ENCODE data around the gene ALMS1. TPM values are rescaled to one million over a fixed set of nuclear protein-coding genes. Genes with fewer than 3 reads are reported as not detected.
"Not testable (repeated sequence)": the region's sequence is repeated elsewhere in the genome, so short reads cannot be mapped to it uniquely, and the experiment has no call there.

The ALMS1 gene
- total RNA-seq, 1 experiment from 2014 or later = 12.3 TPM

DNA sequence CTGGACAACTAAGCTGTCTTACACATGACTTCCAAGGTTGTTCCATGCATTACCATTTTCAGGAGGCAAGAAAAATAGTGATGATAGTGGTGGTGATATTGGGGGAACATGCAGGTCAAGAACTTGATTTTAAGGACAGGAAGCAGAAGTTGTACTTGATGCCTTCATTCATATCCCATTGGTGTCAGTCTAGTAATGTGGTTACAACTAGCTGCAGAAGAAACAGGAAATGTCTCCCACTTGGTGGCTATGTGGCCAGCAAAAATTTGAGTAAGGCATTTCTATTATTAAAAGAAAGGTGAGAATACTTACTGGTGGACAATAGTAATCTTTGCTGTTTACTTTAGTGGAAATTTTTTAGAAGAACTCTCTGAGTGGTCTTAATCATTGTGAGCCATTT, 103.4 kb downstream of the ALMS1 start:
- no peak for DNase-seq (ENCODE audit: low read depth)

GRCh38 chr2:73494031-73494430, 108.4 kb downstream of the ALMS1 start:
- DNase-seq (ENCODE audit: low read depth) = peak; percentile 91

- no peak for DNase-seq (ENCODE audit: low read depth)
Observed at GRCh38 chr2:73503992-73504570, 118.4 kb downstream of the ALMS1 start.

DNA sequence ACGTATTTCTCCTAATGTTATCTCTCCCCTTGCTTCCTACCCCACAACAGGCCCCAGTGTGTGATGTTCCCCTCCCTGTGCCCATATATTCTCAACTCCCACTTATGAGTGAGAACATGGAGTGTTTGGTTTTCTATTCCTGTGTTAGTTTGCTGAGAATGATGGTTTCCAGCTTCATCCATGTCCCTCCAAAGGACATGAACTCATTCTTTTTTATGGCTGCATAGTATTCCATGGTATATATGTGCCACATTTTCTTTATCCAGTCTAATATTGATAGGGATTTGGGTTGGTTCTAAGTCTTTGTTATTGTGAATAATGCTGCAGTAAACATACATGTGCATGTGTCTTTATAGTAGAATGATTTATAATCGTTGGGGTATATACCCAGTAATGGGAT, 119.2 kb downstream of the ALMS1 start:
- DNase-seq (ENCODE audit: low read depth) = not testable (repeated sequence)

GRCh38 chr2:73510470-73510869, 124.8 kb downstream of the ALMS1 start:
- not testable (repeated sequence) for DNase-seq (ENCODE audit: low read depth)

DNA sequence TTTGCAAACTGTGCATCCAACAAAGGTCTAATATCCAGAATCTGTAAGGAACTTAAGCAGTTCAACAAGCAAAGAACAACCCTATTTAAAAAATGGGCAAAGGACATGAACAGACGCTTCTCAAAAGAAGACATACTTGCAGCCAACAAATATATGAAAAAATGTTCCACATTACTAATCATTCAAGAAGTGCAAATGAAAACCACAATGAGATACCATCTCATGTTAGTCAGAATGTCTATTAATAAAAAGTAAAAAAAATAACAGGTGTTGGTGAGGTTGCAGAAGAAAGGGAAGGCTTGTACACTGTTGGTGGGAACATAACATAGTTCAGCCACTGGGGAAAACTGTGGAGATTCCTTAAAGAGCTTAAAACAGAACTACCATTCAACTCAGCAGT, 130.4 kb downstream of the ALMS1 start:
- peak; percentile 32 for DNase-seq (ENCODE audit: low read depth)

- no peak for DNase-seq (ENCODE audit: low read depth)
Observed at GRCh38 chr2:73528688-73529087, 143.1 kb downstream of the ALMS1 start.

GRCh38 chr2:73530773-73531172, 145.1 kb downstream of the ALMS1 start:
- DNase-seq (ENCODE audit: low read depth) = not testable (repeated sequence)

- DNase-seq (ENCODE audit: low read depth) = no peak
Observed at GRCh38 chr2:73532381-73532780, 146.7 kb downstream of the ALMS1 start.

- no peak for DNase-seq (ENCODE audit: low read depth)
Observed at GRCh38 chr2:73536133-73536840, 150.7 kb downstream of the ALMS1 start.

DNA sequence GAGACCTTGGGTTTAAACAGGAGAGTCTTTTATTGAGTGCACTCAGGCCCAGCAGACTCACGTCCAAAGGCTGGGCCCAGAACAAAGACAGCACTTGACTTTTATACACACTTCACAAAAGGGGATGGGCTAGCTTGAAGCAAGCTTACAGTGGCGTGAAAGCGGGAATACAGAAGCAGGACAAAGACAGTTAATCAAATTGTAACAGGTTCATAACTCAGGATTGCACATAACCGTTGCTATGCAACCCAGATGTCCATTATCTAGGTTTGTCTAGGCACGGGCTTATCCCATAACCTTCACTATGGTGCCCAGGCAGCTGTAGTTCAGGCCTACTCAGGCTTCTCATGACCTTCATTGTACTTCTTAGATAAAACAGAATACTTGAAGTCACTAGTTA, 175.2 kb downstream of the ALMS1 start:
- not testable (repeated sequence) for DNase-seq (ENCODE audit: low read depth)

- DNase-seq (ENCODE audit: low read depth) = no peak
Observed at GRCh38 chr2:73561422-73561821, 175.8 kb downstream of the ALMS1 start.

- DNase-seq (ENCODE audit: low read depth) = no peak
Observed at GRCh38 chr2:73564986-73565385, 179.3 kb downstream of the ALMS1 start.

DNA sequence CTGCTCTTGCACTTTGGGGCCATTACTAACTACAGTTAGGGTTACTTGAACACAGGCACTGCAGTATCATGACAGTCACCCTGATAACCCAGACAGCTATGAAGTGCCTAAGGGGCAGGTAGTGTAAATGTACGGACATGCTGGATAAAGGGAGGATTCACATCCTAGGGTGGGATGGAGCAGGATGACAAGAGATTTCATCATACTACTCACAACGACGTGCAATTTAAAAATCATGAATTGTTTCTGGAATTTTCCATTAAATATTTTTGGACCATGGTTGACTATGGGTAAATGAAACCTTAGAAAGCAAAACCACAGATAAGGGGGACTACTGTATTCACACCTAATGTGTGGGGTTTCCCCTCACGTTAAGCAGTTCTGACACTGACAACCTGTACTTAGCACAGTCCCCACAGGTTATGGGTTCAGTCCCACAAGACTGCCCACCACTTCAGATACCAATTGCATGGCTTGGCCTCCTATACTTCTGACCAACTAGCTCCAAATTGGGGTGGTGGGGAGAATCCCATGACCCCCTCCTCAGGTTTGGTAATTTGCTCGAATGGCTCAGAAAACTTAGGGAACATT, 180.7 kb downstream of the ALMS1 start:
- no peak for DNase-seq (ENCODE audit: low read depth)

- DNase-seq (ENCODE audit: low read depth) = no peak
Observed at GRCh38 chr2:73575261-73575660, 189.6 kb downstream of the ALMS1 start.

DNA sequence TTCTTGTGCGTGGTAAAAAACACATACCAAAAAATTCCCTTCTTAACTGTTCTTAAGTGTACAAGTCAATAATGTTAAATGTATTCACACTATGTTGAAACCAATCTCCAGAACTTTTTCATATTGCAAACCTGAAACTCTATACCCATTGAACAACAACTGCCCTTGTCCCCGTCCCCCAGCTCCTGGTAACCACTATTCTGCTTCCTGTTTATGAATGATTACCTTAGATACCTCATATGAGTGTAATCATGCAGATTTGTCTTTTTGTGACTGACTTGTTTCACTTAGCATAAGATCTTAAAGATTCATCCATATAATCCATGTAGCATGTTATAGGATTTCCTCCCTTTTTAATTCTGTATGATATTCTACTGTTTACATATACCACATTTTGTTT, 196.7 kb downstream of the ALMS1 start:
- peak; percentile 5 for DNase-seq (ENCODE audit: low read depth)

DNA sequence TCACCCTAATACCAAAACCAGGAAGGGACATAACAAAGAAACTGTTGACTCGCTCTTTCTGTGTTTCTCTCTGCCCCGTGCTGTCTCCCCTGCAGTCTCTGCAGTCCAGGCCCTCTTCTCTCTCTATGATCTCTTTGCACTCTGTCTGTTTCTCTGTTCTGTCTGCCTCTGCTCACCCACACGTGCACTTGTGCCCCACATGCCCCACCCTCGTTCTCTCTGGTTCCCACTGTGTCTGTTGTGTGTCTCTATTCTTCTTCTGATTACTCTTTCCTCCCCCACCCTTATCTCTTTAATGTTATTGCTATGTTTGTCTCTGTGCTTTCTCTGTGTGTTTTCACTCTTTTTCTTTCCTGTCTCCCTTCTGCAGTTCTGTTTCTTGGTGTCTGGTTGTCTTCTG, 202.5 kb downstream of the ALMS1 start:
- DNase-seq (ENCODE audit: low read depth) = no peak

DNA sequence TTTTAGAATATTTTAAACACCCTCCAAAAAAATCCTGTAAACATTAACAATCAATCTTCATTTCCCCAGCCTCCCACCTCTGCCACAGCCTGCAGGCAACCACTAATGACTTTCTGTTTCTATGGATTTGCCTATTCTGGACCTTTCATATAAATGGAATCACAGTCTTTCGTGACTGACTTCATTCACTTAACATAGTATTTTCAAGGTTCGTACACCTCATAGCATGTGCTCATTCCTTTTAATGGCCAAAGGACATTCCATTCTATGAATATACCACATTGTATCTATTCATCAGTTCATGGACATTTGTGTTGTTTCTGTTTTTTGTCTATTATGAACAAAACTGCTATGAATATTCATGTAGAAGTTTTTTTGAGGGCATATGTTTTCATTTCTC, 208.0 kb downstream of the ALMS1 start:
- DNase-seq (ENCODE audit: low read depth) = no peak

GRCh38 chr2:73594251-73594650, 208.6 kb downstream of the ALMS1 start:
- DNase-seq (ENCODE audit: low read depth) = no peak

DNA sequence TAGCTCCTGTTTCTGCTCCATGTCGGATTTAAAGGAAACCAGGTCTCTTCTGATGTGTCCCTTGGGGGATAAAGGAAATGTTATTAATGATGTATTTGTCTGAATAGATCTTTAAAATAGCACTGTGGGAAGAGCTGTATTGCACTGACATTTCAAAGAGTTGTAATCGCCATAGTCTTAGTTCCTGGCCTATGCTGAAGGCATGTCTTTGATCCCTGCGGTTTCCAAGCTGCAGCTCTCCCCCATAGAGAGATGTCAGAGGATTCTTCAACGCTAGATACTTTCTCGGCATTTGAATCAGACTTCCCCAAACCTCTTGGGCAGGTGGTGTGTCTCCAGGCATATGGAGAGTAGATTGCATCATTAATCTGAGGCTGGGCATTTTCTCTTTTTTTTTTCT, 216.1 kb downstream of the ALMS1 start:
- DNase-seq (ENCODE audit: low read depth) = no peak

GRCh38 chr2:73603099-73603588, 217.5 kb downstream of the ALMS1 start:
- peak; percentile 60 for DNase-seq (ENCODE audit: low read depth)

DNA sequence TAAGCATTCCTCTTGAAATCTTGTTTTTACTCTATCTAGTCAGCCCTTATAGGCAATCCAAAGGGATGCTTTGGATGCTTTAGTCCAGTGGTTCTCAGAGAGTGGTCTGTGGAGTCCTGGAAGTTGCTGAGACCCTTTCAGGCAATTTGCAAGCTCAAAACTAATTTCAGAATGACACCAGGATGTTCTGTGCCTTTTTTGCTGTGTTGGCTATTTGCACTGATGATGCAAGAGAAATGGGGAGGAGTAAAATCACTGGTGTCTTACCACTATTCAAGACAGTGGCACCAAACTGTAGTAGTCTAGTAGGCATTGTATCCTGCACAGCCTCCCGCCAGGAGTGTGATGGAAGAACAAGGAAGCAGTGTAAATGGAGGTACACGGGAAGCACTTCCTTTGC, 219.0 kb downstream of the ALMS1 start:
- DNase-seq (ENCODE audit: low read depth) = not testable (repeated sequence)

GRCh38 chr2:73610111-73610510, 224.5 kb downstream of the ALMS1 start:
- no peak for DNase-seq (ENCODE audit: low read depth)

All from HT1080 (cell line).